HepG2 (cell line): ENCODE data around the gene THEM5. TPM values are rescaled to one million over a fixed set of nuclear protein-coding genes. Genes with fewer than 3 reads are reported as not detected.

Source experiments
- ATAC-seq: fragments of 200-7000 bp; cut with Tn5 transposase; 3 replicates; pipeline ENCODE4 v1.9.1; 2020; ENCODE audit warnings: mild to moderate bottlenecking, moderate library complexity
- BruUV-seq: library from RNA; stranded (reverse); fragments of 400-500 nt; replicated peaks from 2 replicates; lab custom pipeline; 2021; lab: Mats Ljungman, UMichigan
- CTCF ChIA-PET: fragments of 300-600 bp; formaldehyde crosslinking; extraction: SDS; loops from one replicate; lab custom pipeline; 2021; ENCODE audit warnings: low total read pairs, inconsistent platforms, low intra/inter-chr PET ratio; lab: Yijun Ruan, JAX
- POLR2A ChIA-PET: fragments of 350-600 bp; sonication (Branson Sonifier 250); formaldehyde crosslinking; loops from one replicate; lab custom pipeline; 2020; ENCODE audit warnings: antibody characterized with exemption, inconsistent platforms; lab: Yijun Ruan, JAX
- DNase-seq: peaks from one replicate; pipeline ENCODE4 v3.0.0-alpha.2; 2015; ENCODE audit warnings: low spot score
- FAIRE-seq: peaks from 3 replicates; lab custom pipeline; 2011; peaks lifted over from hg19 to GRCh38; lab: Jason Lieb, UNC
- H2AFZ ChIP-seq: one replicate; pipeline ENCODE4 v1.6.1; 2011; ENCODE audit warnings: low read length, inconsistent platforms
- H3K27ac ChIP-seq: fragments of 300-600 bp; 3 replicates; pipeline ENCODE4 v1.8.0; 2011; ENCODE audit warnings: mixed run types, mild to moderate bottlenecking, mixed read lengths, low read length, inconsistent platforms; ENCODE audit not compliant: insufficient read depth; ENCODE audit errors: extremely low read length
- H3K27me3 ChIP-seq, 2 experiments: fragments of 200-600 bp in 1 of 2; 2 replicates in 1 of 2; 3 replicates in 1 of 2; pipeline versions ENCODE4 v1.6.0 to v1.8.0; 2011; ENCODE audit warnings: low read length in 2 of 2, mild to moderate bottlenecking in 2 of 2, moderate library complexity in 2 of 2, inconsistent platforms in 1 of 2; ENCODE audit not compliant: insufficient read depth in 2 of 2, control insufficient read depth in 1 of 2
- H3K36me3 ChIP-seq, 2 experiments: fragments of 200-600 bp in 1 of 2; replicated peaks in 1 of 2; 2 replicates in 1 of 2; 3 replicates in 1 of 2; pipeline versions ENCODE4 v1.5.1 to v1.8.0; 2011; ENCODE audit warnings: low read length in 2 of 2, inconsistent platforms in 1 of 2; ENCODE audit not compliant: insufficient read depth in 2 of 2, control insufficient read depth in 1 of 2
- H3K4me1 ChIP-seq: 2 replicates; pipeline ENCODE4 v1.5.1; 2012; ENCODE audit warnings: low read length, inconsistent platforms; ENCODE audit not compliant: insufficient read depth
- H3K4me2 ChIP-seq: 2 replicates; pipeline ENCODE4 v1.6.0; 2011; ENCODE audit warnings: low read depth, low read length, inconsistent platforms
- H3K4me3 ChIP-seq, 3 experiments: fragments of 200-600 bp in 1 of 3; sonication (generic), shearing (Covaris generic) in 1 of 3; replicated peaks in 1 of 3; 2 replicates each; pipeline ENCODE4 v1.5.1; 2011 to 2016; ENCODE audit warnings: low read length in 3 of 3, inconsistent platforms in 2 of 3, low read depth in 2 of 3, mild to moderate bottlenecking in 2 of 3, control low read depth in 1 of 3, mixed read lengths in 1 of 3; ENCODE audit not compliant: insufficient read depth in 1 of 3
- H3K79me2 ChIP-seq: one replicate; pipeline ENCODE4 v1.6.1; 2011; ENCODE audit warnings: low read length, inconsistent platforms; ENCODE audit not compliant: insufficient read depth
- H3K9ac ChIP-seq: 2 replicates; pipeline ENCODE4 v1.6.0; 2011; ENCODE audit warnings: mild to moderate bottlenecking, low read depth, low read length, inconsistent platforms; ENCODE audit not compliant: insufficient read depth
- H3K9me3 ChIP-seq: 2 replicates; pipeline ENCODE4 v1.5.1; 2012; ENCODE audit warnings: mild to moderate bottlenecking, low read length
- H4K20me1 ChIP-seq: 2 replicates; pipeline ENCODE4 v1.6.0; 2011; ENCODE audit warnings: inconsistent platforms, mild to moderate bottlenecking, low read length, moderate library complexity; ENCODE audit not compliant: insufficient read depth
- FOXK1 ChIP-seq: sonication (generic); formaldehyde crosslinking; IDR thresholded peaks from 2 replicates; pipeline ENCODE4 v1.4.0; 2020; ENCODE audit warnings: low read depth, missing genetic modification reagents, borderline replicate concordance
- HMGA1 ChIP-seq: sonication (generic); formaldehyde crosslinking; conservative IDR thresholded peaks from 2 replicates; pipeline ENCODE4 v1.4.0; 2020; ENCODE audit warnings: missing genetic modification reagents
- PTBP1 ChIP-seq: fragments of 200-400 bp; formaldehyde crosslinking; IDR thresholded peaks from 2 replicates; pipeline ENCODE4 v1.6.1; 2018; ENCODE audit warnings: low read length, low read depth; ENCODE audit not compliant: poor library complexity, severe bottlenecking
- TFDP1 ChIP-seq: IDR thresholded peaks from 2 replicates; pipeline ENCODE4 v1.6.1; 2016; ENCODE audit warnings: missing compliant biosample characterization, missing genetic modification reagents, borderline replicate concordance
- ZNF318 ChIP-seq: sonication (generic); formaldehyde crosslinking; IDR thresholded peaks from 2 replicates; pipeline ENCODE4 v1.4.0; 2020; ENCODE audit warnings: mild to moderate bottlenecking, missing genetic modification reagents
- ZNF558 ChIP-seq: sonication (generic); formaldehyde crosslinking; IDR thresholded peaks from 2 replicates; pipeline ENCODE4 v1.9.0; 2022; ENCODE audit warnings: mild to moderate bottlenecking, missing genetic modification reagents, borderline replicate concordance
- ZNF713 ChIP-seq: sonication (generic); formaldehyde crosslinking; IDR thresholded peaks from 2 replicates; pipeline ENCODE4 v1.4.0; 2020; ENCODE audit warnings: mild to moderate bottlenecking, missing genetic modification reagents
- WGBS: methylation state at CpG from one replicate; pipeline ENCODE4 v1.1.6; 2017; ENCODE audit warnings: low lambda C conversion rate; 5-methylcytosine and 5-hydroxymethylcytosine counted together
- in situ Hi-C: cut with HindIII; loops from 2 replicates; pipeline ENCODE4 v1.10.0; 2017; ENCODE audit warnings: low pct_unique_long_range_greater_than_20kb; ENCODE audit not compliant: extremely low pct_ligation_motif_present
- intact Hi-C: fragments of 100-400 bp; cut with micrococcal nuclease; formaldehyde crosslinking; loops from one replicate; pipeline ENCODE4 v1.10.0; 2022; ENCODE audit not compliant: unreplicated experiment
- polyA plus RNA-seq, 8 experiments: library from polyadenylated mRNA; depleted of rRNA in 3 of 8; stranded (reverse) in 7 of 8; unstranded in 1 of 8; fragments of >200 nt; fragmentation: Illumina TruSeq in 4 of 8; extraction: Trizol in 4 of 8; gene quantifications; 2 replicates each; pipeline versions ENCODE4 v1.2.1 to v1.2.3, GENCODE V29; 2011 to 2016; ENCODE audit warnings: low read depth in 4 of 8, missing spikeins in 1 of 8, mixed read lengths in 1 of 8; ENCODE audit not compliant: insufficient read depth in 1 of 8
- total RNA-seq, 5 experiments: library from RNA; depleted of rRNA; stranded (reverse); fragments of >200 nt; fragmentation: Illumina TruSeq; extraction: Trizol; gene quantifications; 2 replicates each; pipeline ENCODE4 v1.2.3, GENCODE V29; 2016; ENCODE audit warnings: low read depth in 1 of 5

THEM5 gene
- total and polyA plus RNA-seq, 2 of the 13 experiments (the other 11 are each of a cell fraction or from before 2014, with no cell fraction given) = not detected

GRCh38 chr1:151806170-151806569 is 47.3 kb downstream of the THEM5 start:
- Histone ChIP-seq H3K4me1 (peaks cover 11% of the 10 kb centered on the region; the same call in 1 of the 2 replicates), H3K79me2 (no peaks in the 10 kb centered on the region), H3K36me3 (no peaks in the 10 kb centered on the region), H3K9me3 (no peaks in the 10 kb centered on the region), H3K4me2 (no peak overlapping the region), H3K27me3 (no peaks in the 10 kb centered on the region; a peak in 2 of 5 replicates), H3K4me3 (no peak overlapping the region), H2AFZ (no peak overlapping the region), H3K27ac (no peak overlapping the region), H4K20me1 (no peaks in the 10 kb centered on the region), H3K9ac (no peak overlapping the region)
- ChIA-PET CTCF (no interaction called here), POLR2A (interaction anchor here (0.7 kb wide), 1 partner anchor 16 kb away, joined by 4 read pairs; the partner anchor contains the start of gene TDRKH)
- DNase-seq (no peak), FAIRE-seq (no peak), ATAC-seq (no peak)
- 90% methylated on average over 7 of the region's 7 CpGs for WGBS
- in situ Hi-C loops = no loop called here
- intact Hi-C loops = no loop called here
- no TSS peak for BruUV-seq
- TF ChIP-seq ZNF713 (CRISPR knock-in tag) (no peak), PTBP1 (no peak)

GRCh38 chr1:151805066-151805820 is 48.3 kb downstream of the THEM5 start, which contains the start of gene LINGO4:
LINGO4 (minus strand) TSS chr1:151805419; CDS start chr1:151802704, 2,715 bp downstream.
- no peak within 1 kb of the TSS for H3K4me3 ChIP-seq
- POLR2A ChIA-PET = no interaction called here
- CTCF ChIA-PET = no interaction called here
- TF ChIP-seq HMGA1 (CRISPR knock-in tag) (no peak), ZNF318 (no peak), TFDP1 (CRISPR knock-in tag) (no peak), ZNF558 (no peak), FOXK1 (CRISPR knock-in tag) (no peak)

More at GRCh38 chr1:151805066-151805820, 48.3 kb downstream of the THEM5 start, which contains the start of gene LINGO4:
- DNase-seq (no peak), ATAC-seq (no peak), FAIRE-seq (no peak)
- 80% methylated on average over 7 of the region's 12 CpGs for WGBS
- Histone ChIP-seq H3K36me3 (no peaks in the 10 kb centered on the region), H4K20me1 (no peaks in the 10 kb centered on the region), H3K27ac (no peak within 1 kb of the TSS), H3K79me2 (no peaks in the 10 kb centered on the region), H3K4me2 (no peak within 1 kb of the TSS), H2AFZ (no peak within 1 kb of the TSS), H3K9me3 (no peaks in the 10 kb centered on the region), H3K4me1 (peaks cover 11% of the 10 kb centered on the region; the same call in 1 of the 2 replicates), H3K9ac (no peak within 1 kb of the TSS), H3K27me3 (peaks cover 0 to 3% of the 10 kb centered on the region in 2 experiments; a peak in 3 of 5 replicates)
- intact Hi-C loops = no loop called here
- BruUV-seq = no TSS peak
- in situ Hi-C loops = no loop called here
